GM23338 (cell line): ENCODE measurements around the gene CARD10. TPM values are rescaled to one million over a fixed set of nuclear protein-coding genes. Genes with fewer than 3 reads are reported as not detected.

Experiments used
- ATAC-seq: fragments of 200-7000 bp; cut with Tn5 transposase; 3 replicates; pipeline ENCODE4 v1.9.1; 2020
- DNase-seq: peaks from one replicate; pipeline ENCODE4 v3.0.0-alpha.2; 2015; ENCODE audit warnings: low spot score
- H2AFZ ChIP-seq: fragments of 200-600 bp; sonication (generic); 2 replicates; pipeline ENCODE4 v1.8.0; 2016; ENCODE audit warnings: antibody characterized with exemption, mild to moderate bottlenecking, moderate library complexity
- H3F3A ChIP-seq: fragments of 200-600 bp; sonication (generic); replicated peaks from 2 replicates; pipeline ENCODE4 v1.8.0; 2017; ENCODE audit warnings: antibody characterized with exemption, mixed run types, low read depth
- H3K27ac ChIP-seq: fragments of 200-600 bp; sonication (generic); 2 replicates; pipeline ENCODE4 v1.6.1; 2016; ENCODE audit warnings: low read depth
- H3K27me3 ChIP-seq: fragments of 200-600 bp; sonication (generic); 2 replicates; pipeline ENCODE4 v1.8.0; 2016; ENCODE audit warnings: mild to moderate bottlenecking, mixed run types, moderate library complexity; ENCODE audit not compliant: insufficient read depth
- H3K36me3 ChIP-seq: fragments of 200-600 bp; sonication (generic); 2 replicates; pipeline ENCODE4 v1.8.0; 2016; ENCODE audit warnings: mild to moderate bottlenecking; ENCODE audit not compliant: insufficient read depth
- H3K4me1 ChIP-seq: fragments of 200-600 bp; sonication (generic); 2 replicates; pipeline ENCODE4 v1.8.0; 2016; ENCODE audit warnings: mild to moderate bottlenecking, moderate library complexity; ENCODE audit not compliant: insufficient read depth
- H3K4me2 ChIP-seq: fragments of 200-600 bp; sonication (generic); 2 replicates; pipeline ENCODE4 v1.7.1; 2017; ENCODE audit warnings: mixed run types
- H3K4me3 ChIP-seq: fragments of 200-600 bp; sonication (generic); 2 replicates; pipeline ENCODE4 v1.6.1; 2016; ENCODE audit warnings: mixed run types
- H3K79me2 ChIP-seq: fragments of 200-600 bp; sonication (generic); replicated peaks from 2 replicates; pipeline ENCODE4 v1.8.0; 2017; ENCODE audit warnings: mild to moderate bottlenecking; ENCODE audit not compliant: insufficient read depth
- H3K9me2 ChIP-seq: fragments of 200-600 bp; sonication (generic); 2 replicates; pipeline ENCODE4 v1.8.0; 2017; ENCODE audit not compliant: insufficient read depth
- H4K20me1 ChIP-seq: fragments of 200-600 bp; sonication (generic); replicated peaks from 2 replicates; pipeline ENCODE4 v1.8.0; 2017; ENCODE audit warnings: mild to moderate bottlenecking; ENCODE audit not compliant: insufficient read depth
- H3K27ac Mint-ChIP-seq: 2 replicates; pipeline ENCODE4 v1.8.0; 2020; ENCODE audit warnings: inconsistent platforms, mild to moderate bottlenecking, moderate library complexity, mixed read lengths
- H3K27me3 Mint-ChIP-seq: 3 replicates; pipeline ENCODE4 v1.8.0; 2022; ENCODE audit warnings: low read depth, mild to moderate bottlenecking, moderate library complexity, mixed read lengths, inconsistent platforms; ENCODE audit not compliant: insufficient read depth, poor library complexity
- H3K36me3 Mint-ChIP-seq: 3 replicates; pipeline ENCODE4 v1.8.0; 2021; ENCODE audit warnings: low read depth, mild to moderate bottlenecking, inconsistent platforms, moderate library complexity, mixed read lengths
- H3K4me1 Mint-ChIP-seq: 3 replicates; pipeline ENCODE4 v1.8.0; 2020; ENCODE audit warnings: mild to moderate bottlenecking, inconsistent platforms, mixed read lengths
- H3K4me3 Mint-ChIP-seq: 3 replicates; pipeline ENCODE4 v1.8.0; 2021; ENCODE audit warnings: moderate library complexity, mild to moderate bottlenecking, inconsistent platforms, mixed read lengths
- H3K9me3 Mint-ChIP-seq: 3 replicates; pipeline ENCODE4 v1.8.0; 2020; ENCODE audit warnings: moderate library complexity, mild to moderate bottlenecking, inconsistent platforms, mixed read lengths
- ZNF331 ChIP-seq: fragments of 250-450 bp; sonication (Bioruptor Pico); IDR thresholded peaks from 2 replicates; pipeline ENCODE4 v1.5.0; 2020; ENCODE audit warnings: low read depth, mild to moderate bottlenecking, moderate library complexity
- polyA plus RNA-seq: library from polyadenylated mRNA; unstranded; fragments of >200 nt; fragmentation: Nextera tagmentation; extraction: Ambion mirVana; gene quantifications from 2 replicates; pipeline ENCODE4 v1.2.1, GENCODE V29; 2016
- total RNA-seq: library from RNA; depleted of rRNA; stranded (reverse); fragments of >200 nt; shearing (Covaris generic); gene quantifications from 2 replicates; pipeline ENCODE4 v1.2.3, GENCODE V29; 2014
- TF ChIP-seq, protein P1 (sequence below): fragments of 250-450 bp; sonication (Bioruptor Pico); IDR thresholded peaks from 2 replicates; pipeline ENCODE4 v1.5.0; 2020; ENCODE audit warnings: mild to moderate bottlenecking, moderate library complexity
- TF ChIP-seq, protein P2 (sequence below): IDR thresholded peaks from one replicate; pipeline ENCODE4 v1.6.1; 2018; ENCODE audit warnings: antibody characterized with exemption; ENCODE audit not compliant: unreplicated experiment
- TF ChIP-seq, protein P3 (sequence below): IDR thresholded peaks from 2 replicates; pipeline ENCODE4 v1.6.1; 2016; ENCODE audit warnings: antibody characterized with exemption

Gene CARD10
- total and polyA plus RNA-seq, 2 experiments from 2014 or later, result 5.4 to 17.2 TPM

- TF ChIP-seq, protein P1, sequence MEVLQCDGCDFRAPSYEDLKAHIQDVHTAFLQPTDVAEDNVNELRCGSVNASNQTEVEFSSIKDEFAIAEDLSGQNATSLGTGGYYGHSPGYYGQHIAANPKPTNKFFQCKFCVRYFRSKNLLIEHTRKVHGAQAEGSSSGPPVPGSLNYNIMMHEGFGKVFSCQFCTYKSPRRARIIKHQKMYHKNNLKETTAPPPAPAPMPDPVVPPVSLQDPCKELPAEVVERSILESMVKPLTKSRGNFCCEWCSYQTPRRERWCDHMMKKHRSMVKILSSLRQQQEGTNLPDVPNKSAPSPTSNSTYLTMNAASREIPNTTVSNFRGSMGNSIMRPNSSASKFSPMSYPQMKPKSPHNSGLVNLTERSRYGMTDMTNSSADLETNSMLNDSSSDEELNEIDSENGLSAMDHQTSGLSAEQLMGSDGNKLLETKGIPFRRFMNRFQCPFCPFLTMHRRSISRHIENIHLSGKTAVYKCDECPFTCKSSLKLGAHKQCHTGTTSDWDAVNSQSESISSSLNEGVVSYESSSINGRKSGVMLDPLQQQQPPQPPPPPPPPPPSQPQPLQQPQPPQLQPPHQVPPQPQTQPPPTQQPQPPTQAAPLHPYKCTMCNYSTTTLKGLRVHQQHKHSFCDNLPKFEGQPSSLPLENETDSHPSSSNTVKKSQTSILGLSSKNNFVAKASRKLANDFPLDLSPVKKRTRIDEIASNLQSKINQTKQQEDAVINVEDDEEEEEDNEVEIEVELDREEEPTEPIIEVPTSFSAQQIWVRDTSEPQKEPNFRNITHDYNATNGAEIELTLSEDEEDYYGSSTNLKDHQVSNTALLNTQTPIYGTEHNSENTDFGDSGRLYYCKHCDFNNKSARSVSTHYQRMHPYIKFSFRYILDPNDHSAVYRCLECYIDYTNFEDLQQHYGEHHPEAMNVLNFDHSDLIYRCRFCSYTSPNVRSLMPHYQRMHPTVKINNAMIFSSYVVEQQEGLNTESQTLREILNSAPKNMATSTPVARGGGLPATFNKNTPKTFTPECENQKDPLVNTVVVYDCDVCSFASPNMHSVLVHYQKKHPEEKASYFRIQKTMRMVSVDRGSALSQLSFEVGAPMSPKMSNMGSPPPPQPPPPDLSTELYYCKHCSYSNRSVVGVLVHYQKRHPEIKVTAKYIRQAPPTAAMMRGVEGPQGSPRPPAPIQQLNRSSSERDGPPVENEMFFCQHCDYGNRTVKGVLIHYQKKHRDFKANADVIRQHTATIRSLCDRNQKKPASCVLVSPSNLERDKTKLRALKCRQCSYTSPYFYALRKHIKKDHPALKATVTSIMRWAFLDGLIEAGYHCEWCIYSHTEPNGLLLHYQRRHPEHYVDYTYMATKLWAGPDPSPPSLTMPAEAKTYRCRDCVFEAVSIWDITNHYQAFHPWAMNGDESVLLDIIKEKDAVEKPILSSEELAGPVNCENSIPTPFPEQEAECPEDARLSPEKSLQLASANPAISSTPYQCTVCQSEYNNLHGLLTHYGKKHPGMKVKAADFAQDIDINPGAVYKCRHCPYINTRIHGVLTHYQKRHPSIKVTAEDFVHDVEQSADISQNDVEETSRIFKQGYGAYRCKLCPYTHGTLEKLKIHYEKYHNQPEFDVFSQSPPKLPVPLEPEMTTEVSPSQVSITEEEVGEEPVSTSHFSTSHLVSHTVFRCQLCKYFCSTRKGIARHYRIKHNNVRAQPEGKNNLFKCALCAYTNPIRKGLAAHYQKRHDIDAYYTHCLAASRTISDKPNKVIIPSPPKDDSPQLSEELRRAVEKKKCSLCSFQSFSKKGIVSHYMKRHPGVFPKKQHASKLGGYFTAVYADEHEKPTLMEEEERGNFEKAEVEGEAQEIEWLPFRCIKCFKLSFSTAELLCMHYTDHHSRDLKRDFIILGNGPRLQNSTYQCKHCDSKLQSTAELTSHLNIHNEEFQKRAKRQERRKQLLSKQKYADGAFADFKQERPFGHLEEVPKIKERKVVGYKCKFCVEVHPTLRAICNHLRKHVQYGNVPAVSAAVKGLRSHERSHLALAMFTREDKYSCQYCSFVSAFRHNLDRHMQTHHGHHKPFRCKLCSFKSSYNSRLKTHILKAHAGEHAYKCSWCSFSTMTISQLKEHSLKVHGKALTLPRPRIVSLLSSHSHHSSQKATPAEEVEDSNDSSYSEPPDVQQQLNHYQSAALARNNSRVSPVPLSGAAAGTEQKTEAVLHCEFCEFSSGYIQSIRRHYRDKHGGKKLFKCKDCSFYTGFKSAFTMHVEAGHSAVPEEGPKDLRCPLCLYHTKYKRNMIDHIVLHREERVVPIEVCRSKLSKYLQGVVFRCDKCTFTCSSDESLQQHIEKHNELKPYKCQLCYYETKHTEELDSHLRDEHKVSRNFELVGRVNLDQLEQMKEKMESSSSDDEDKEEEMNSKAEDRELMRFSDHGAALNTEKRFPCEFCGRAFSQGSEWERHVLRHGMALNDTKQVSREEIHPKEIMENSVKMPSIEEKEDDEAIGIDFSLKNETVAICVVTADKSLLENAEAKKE (CRISPR knock-in tag), result no peak
- TF ChIP-seq ZNF331, result no peak
Observed at GRCh38 chr22:37526376-37526775, 7.2 kb upstream of the CARD10 start (continued).

- ATAC-seq, result no peak
- Mint-ChIP-seq H3K27ac (no peak overlapping the region), H3K36me3 (no peaks in the 10 kb centered on the region), H3K4me1 (peaks cover under 1% of the 10 kb centered on the region; the same call in 2 of the 3 replicates), H3K9me3 (no peaks in the 10 kb centered on the region; the same call in 2 of the 3 replicates), H3K4me3 (no peak overlapping the region), H3K27me3 (peaks cover 5% of the 10 kb centered on the region)
- Histone ChIP-seq H3K36me3 (no peaks in the 10 kb centered on the region), H3K4me3 (no peak overlapping the region), H3K27ac (no peak overlapping the region), H3K79me2 (no peaks in the 10 kb centered on the region), H3F3A (no peaks in the 10 kb centered on the region), H3K4me2 (no peak overlapping the region), H3K9me2 (no peaks in the 10 kb centered on the region), H3K4me1 (no peaks in the 10 kb centered on the region; the same call in 1 of the 2 replicates), H4K20me1 (no peaks in the 10 kb centered on the region), H3K27me3 (no peaks in the 10 kb centered on the region), H2AFZ (no peak overlapping the region)
- no peak for DNase-seq
- TF ChIP-seq, protein P2, sequence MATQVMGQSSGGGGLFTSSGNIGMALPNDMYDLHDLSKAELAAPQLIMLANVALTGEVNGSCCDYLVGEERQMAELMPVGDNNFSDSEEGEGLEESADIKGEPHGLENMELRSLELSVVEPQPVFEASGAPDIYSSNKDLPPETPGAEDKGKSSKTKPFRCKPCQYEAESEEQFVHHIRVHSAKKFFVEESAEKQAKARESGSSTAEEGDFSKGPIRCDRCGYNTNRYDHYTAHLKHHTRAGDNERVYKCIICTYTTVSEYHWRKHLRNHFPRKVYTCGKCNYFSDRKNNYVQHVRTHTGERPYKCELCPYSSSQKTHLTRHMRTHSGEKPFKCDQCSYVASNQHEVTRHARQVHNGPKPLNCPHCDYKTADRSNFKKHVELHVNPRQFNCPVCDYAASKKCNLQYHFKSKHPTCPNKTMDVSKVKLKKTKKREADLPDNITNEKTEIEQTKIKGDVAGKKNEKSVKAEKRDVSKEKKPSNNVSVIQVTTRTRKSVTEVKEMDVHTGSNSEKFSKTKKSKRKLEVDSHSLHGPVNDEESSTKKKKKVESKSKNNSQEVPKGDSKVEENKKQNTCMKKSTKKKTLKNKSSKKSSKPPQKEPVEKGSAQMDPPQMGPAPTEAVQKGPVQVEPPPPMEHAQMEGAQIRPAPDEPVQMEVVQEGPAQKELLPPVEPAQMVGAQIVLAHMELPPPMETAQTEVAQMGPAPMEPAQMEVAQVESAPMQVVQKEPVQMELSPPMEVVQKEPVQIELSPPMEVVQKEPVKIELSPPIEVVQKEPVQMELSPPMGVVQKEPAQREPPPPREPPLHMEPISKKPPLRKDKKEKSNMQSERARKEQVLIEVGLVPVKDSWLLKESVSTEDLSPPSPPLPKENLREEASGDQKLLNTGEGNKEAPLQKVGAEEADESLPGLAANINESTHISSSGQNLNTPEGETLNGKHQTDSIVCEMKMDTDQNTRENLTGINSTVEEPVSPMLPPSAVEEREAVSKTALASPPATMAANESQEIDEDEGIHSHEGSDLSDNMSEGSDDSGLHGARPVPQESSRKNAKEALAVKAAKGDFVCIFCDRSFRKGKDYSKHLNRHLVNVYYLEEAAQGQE, result no peak
- no peak for TF ChIP-seq ZNF331
- TF ChIP-seq, protein P3, sequence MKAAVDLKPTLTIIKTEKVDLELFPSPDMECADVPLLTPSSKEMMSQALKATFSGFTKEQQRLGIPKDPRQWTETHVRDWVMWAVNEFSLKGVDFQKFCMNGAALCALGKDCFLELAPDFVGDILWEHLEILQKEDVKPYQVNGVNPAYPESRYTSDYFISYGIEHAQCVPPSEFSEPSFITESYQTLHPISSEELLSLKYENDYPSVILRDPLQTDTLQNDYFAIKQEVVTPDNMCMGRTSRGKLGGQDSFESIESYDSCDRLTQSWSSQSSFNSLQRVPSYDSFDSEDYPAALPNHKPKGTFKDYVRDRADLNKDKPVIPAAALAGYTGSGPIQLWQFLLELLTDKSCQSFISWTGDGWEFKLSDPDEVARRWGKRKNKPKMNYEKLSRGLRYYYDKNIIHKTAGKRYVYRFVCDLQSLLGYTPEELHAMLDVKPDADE, result no peak
Observed at GRCh38 chr22:37525746-37526350, 6.6 kb upstream of the CARD10 start.
